ENCODE measurements around the gene MSI2. TPM values are rescaled to one million over a fixed set of nuclear protein-coding genes. Genes with fewer than 3 reads are reported as not detected.

Gene MSI2
- total and polyA plus RNA-seq, 2 donors (not counting 1 experiment from before 2014, with no cell fraction given) = 16.1 to 196 TPM

DNA sequence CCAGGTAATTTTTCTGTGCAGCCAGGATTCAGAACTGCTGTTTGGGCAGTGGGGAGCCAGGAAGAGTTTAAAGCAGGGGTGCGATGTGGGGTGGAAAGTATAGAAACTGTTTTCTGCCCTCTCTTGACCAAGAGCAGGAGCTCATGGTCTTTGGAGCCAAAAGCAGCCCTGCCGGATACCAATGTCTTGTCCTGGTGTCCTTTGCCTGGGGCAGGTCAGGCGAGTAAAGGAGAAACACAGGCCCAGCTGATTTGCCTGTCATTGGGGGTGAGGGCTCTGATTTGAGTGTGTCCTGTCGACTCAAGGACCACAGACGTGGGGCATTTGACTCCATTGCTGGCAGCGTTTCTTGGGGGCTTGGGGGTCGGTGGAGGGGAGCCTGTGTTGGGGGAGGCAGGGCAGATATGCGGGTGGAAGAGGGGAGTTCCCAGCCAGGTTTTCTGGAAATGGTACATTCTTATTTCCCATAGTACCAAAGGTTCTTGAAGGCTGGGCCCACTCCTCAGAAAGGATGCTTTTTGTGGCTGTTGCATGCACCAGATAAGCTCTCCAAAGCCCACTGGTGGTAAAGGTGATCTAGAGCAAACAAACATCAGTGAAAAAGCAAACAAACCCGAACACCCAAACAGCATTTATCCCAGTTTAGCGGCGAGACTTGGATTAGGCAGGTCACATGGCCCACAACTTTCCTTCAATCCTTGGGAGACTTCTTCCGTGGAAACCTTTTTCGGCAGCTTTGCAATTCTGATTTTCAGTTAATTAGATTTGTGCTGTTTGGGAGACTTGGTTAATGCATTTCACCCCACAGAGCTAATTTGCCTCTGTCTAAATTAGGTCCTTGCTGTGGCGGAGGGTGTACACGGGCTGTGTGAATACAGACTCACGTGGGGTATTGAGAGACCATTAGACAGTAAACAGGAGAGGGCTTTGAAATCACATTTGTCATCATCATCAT is 59.0 kb downstream of the MSI2 start:
- H4K20me1 ChIP-seq (ENCODE audit: control insufficient read depth, insufficient read depth, low read length, poor library complexity, severe bottlenecking) = peaks cover 68% of the 10 kb centered on the region
- H3K4me3 ChIP-seq (ENCODE audit: control extremely low read depth in 1 of 5, extremely low read depth in 1 of 5, insufficient read depth in 1 of 5, low read depth in 2 of 5, low read length in 4 of 5) = no peak overlapping the region
- 96% methylated on average over 8 of the region's 16 CpGs for WGBS (ENCODE audit: insufficient coverage)
- H3K27me3 Mint-ChIP-seq = no peaks in the 10 kb centered on the region
- H3K27ac ChIP-seq (ENCODE audit: low read length in 2 of 2) = no peak overlapping the region
- H3K4me1 Mint-ChIP-seq = peaks cover 18% of the 10 kb centered on the region
- no peak overlapping the region for H3K4me3 Mint-ChIP-seq
- H3K9me3 ChIP-seq (ENCODE audit: control extremely low read depth in 1 of 3, control insufficient read depth in 2 of 3, insufficient read depth in 1 of 3, low read length in 2 of 3) = no peaks in the 10 kb centered on the region
- H3K9ac ChIP-seq (ENCODE audit: low read length) = no peak overlapping the region
- ATAC-seq (ENCODE audit: low read depth) (no peak), DNase-seq (no peak)
- H3K36me3 ChIP-seq (replicated peaks in 1 of 2; ENCODE audit: control extremely low read depth in 1 of 2, control insufficient read depth in 1 of 2, extremely low read depth in 1 of 2, insufficient read depth in 2 of 2, low read length in 1 of 2) = peaks cover 0 to 7% of the 10 kb centered on the region in 2 experiments
- H3K79me2 ChIP-seq (ENCODE audit: control insufficient read depth, insufficient read depth, low read length) = peaks cover 97% of the 10 kb centered on the region
- no peak overlapping the region for H2AFZ ChIP-seq (ENCODE audit: insufficient read depth, low read depth, low read length, poor library complexity, severe bottlenecking)
- no peaks in the 10 kb centered on the region for H3K4me1 ChIP-seq (ENCODE audit: control insufficient read depth in 2 of 2, insufficient read depth in 2 of 2, low read length in 2 of 2)
- CTCF ChIA-PET = interaction anchor here (1.2 kb wide), 1 partner anchor 107 kb away, joined by 3 read pairs; no protein-coding TSS in a partner anchor
- POLR2A ChIA-PET = interaction anchor here (0.6 kb wide), 1 partner anchor 58 kb away, joined by 3 read pairs; no protein-coding TSS in a partner anchor
- no peak overlapping the region for H3K27ac Mint-ChIP-seq
- H3K4me2 ChIP-seq (replicated peaks; ENCODE audit: low read depth, low read length, poor library complexity, severe bottlenecking) = no peak overlapping the region
- intact Hi-C loops (cut with micrococcal nuclease) = no loop called here
- no peaks in the 10 kb centered on the region for H3K9me3 Mint-ChIP-seq (ENCODE audit: insufficient read depth)
- TF ChIP-seq, protein P1, sequence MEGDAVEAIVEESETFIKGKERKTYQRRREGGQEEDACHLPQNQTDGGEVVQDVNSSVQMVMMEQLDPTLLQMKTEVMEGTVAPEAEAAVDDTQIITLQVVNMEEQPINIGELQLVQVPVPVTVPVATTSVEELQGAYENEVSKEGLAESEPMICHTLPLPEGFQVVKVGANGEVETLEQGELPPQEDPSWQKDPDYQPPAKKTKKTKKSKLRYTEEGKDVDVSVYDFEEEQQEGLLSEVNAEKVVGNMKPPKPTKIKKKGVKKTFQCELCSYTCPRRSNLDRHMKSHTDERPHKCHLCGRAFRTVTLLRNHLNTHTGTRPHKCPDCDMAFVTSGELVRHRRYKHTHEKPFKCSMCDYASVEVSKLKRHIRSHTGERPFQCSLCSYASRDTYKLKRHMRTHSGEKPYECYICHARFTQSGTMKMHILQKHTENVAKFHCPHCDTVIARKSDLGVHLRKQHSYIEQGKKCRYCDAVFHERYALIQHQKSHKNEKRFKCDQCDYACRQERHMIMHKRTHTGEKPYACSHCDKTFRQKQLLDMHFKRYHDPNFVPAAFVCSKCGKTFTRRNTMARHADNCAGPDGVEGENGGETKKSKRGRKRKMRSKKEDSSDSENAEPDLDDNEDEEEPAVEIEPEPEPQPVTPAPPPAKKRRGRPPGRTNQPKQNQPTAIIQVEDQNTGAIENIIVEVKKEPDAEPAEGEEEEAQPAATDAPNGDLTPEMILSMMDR (IDR thresholded peaks at IDR 0.05) = no peak
- no peak for TF ChIP-seq EZH2 (IDR thresholded peaks at IDR 0.05; ENCODE audit: borderline replicate concordance, insufficient read depth, low read depth, low read length, poor library complexity, severe bottlenecking)
- no peaks in the 10 kb centered on the region for H3K27me3 ChIP-seq (replicated peaks in 1 of 4; ENCODE audit: control extremely low read depth in 1 of 4, control insufficient read depth in 3 of 4, insufficient read depth in 4 of 4, low read length in 3 of 4)

GRCh38 chr17:57316361-57316760 is 60.0 kb downstream of the MSI2 start:
- ChIA-PET CTCF (no interaction called here), POLR2A (no interaction called here)
- Mint-ChIP-seq H3K4me3 (no peak overlapping the region), H3K27me3 (no peaks in the 10 kb centered on the region), H3K9me3 (ENCODE audit: insufficient read depth) (no peaks in the 10 kb centered on the region), H3K27ac (no peak overlapping the region), H3K4me1 (peaks cover 13% of the 10 kb centered on the region)
- Histone ChIP-seq H3K36me3 (replicated peaks in 1 of 2; ENCODE audit: control extremely low read depth in 1 of 2, control insufficient read depth in 1 of 2, extremely low read depth in 1 of 2, insufficient read depth in 2 of 2, low read length in 1 of 2) (peaks cover 0 to 5% of the 10 kb centered on the region in 2 experiments), H3K27me3 (replicated peaks in 1 of 4; ENCODE audit: control extremely low read depth in 1 of 4, control insufficient read depth in 3 of 4, insufficient read depth in 4 of 4, low read length in 3 of 4) (no peaks in the 10 kb centered on the region), H3K4me2 (replicated peaks; ENCODE audit: low read depth, low read length, poor library complexity, severe bottlenecking) (no peak overlapping the region), H3K9ac (ENCODE audit: low read length) (no peak overlapping the region), H3K9me3 (ENCODE audit: control extremely low read depth in 1 of 3, control insufficient read depth in 2 of 3, insufficient read depth in 1 of 3, low read length in 2 of 3) (no peaks in the 10 kb centered on the region), H3K4me1 (ENCODE audit: control insufficient read depth in 2 of 2, insufficient read depth in 2 of 2, low read length in 2 of 2) (no peaks in the 10 kb centered on the region), H3K27ac (ENCODE audit: low read length in 2 of 2) (no peak overlapping the region), H3K79me2 (ENCODE audit: control insufficient read depth, insufficient read depth, low read length) (peaks cover 96% of the 10 kb centered on the region), H4K20me1 (ENCODE audit: control insufficient read depth, insufficient read depth, low read length, poor library complexity, severe bottlenecking) (peaks cover 68% of the 10 kb centered on the region), H2AFZ (ENCODE audit: insufficient read depth, low read depth, low read length, poor library complexity, severe bottlenecking) (no peak overlapping the region), H3K4me3 (ENCODE audit: control extremely low read depth in 1 of 5, extremely low read depth in 1 of 5, insufficient read depth in 1 of 5, low read depth in 2 of 5, low read length in 4 of 5) (no peak overlapping the region)
- intact Hi-C loops (cut with micrococcal nuclease) = no loop called here
- ATAC-seq (ENCODE audit: low read depth) = no peak
- 100% methylated on average over 2 of the region's 5 CpGs for WGBS (ENCODE audit: insufficient coverage)
- no peak for DNase-seq
- TF ChIP-seq EZH2 (IDR thresholded peaks at IDR 0.05; ENCODE audit: borderline replicate concordance, insufficient read depth, low read depth, low read length, poor library complexity, severe bottlenecking) = no peak
- TF ChIP-seq, protein P1 (IDR thresholded peaks at IDR 0.05) = no peak

Data from B cell (primary cell).